Left ventricle myocardium inferior (tissue), 1 donor: Measurements from ENCODE around the gene ARR3. TPM values are rescaled to one million over a fixed set of nuclear protein-coding genes. Genes with fewer than 3 reads are reported as not detected.

Source experiments
- DNase-seq: peaks from one replicate; pipeline ENCODE4 v3.0.0-alpha.2; 2020
- H3K27ac ChIP-seq: fragments of 200-600 bp; replicated peaks from 2 replicates; pipeline ENCODE4 v1.8.0; 2021
- H3K27me3 ChIP-seq: fragments of 200-600 bp; 2 replicates; pipeline ENCODE4 v1.8.0; 2021; ENCODE audit warnings: low read depth
- H3K36me3 ChIP-seq: fragments of 200-600 bp; 2 replicates; pipeline ENCODE4 v1.8.0; 2021
- H3K4me1 ChIP-seq: fragments of 200-600 bp; 2 replicates; pipeline ENCODE4 v1.8.0; 2021
- H3K4me3 ChIP-seq: fragments of 200-600 bp; 2 replicates; pipeline ENCODE4 v1.8.0; 2021; ENCODE audit warnings: mild to moderate bottlenecking, moderate library complexity
- H3K9me3 ChIP-seq: fragments of 200-600 bp; replicated peaks from 2 replicates; pipeline ENCODE4 v1.8.0; 2021
- CTCF ChIP-seq: fragments of 200-600 bp; IDR thresholded peaks from 2 replicates; pipeline ENCODE4 v1.8.0; 2021; ENCODE audit warnings: antibody characterized with exemption, mild to moderate bottlenecking, borderline replicate concordance
- intact Hi-C: fragments of 100-400 bp; cut with micrococcal nuclease; formaldehyde crosslinking; loops from one replicate; pipeline ENCODE4 v1.11.0; 2022
- total RNA-seq: library from RNA; stranded (reverse); fragmentation: NEBNext Ultra II Directional; extraction: Animal tissue kit (Norgen Biotek cat#: 25700); gene quantifications from one replicate; pipeline ENCODE4 v1.2.1, GENCODE V29; 2021
- donor health status: DM: no; HTN: yes; CAD: no; lungs with severe emphysema.

Gene ARR3
- total RNA-seq, 1 donor from 2014 or later: not detected

DNA sequence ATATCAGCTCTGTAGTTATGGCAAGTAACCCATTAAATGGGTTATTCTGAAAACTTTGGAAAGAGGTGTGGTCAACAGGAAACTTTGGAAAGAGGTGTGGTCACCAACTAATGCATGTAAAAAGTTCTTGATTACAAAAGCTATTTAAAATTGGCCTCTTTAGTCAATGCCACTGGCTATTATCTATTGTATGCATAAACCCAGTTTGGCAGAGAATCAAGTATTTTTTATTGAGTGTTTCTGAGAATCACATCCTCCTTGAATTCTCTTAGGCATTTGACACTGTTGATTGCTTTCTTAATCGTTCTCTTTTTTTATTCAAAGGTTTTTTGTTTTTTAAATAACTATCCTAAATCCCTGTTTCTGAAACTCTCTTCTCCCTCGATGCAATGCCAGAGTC is 15.6 kb upstream of the ARR3 start:
- Histone ChIP-seq H3K36me3 (no peaks in the 10 kb centered on the region), H3K4me1 (no peaks in the 10 kb centered on the region), H3K4me3 (no peak overlapping the region), H3K27me3 (no peaks in the 10 kb centered on the region), H3K9me3 (no peaks in the 10 kb centered on the region), H3K27ac (no peak overlapping the region)
- DNase-seq: no peak
- TF ChIP-seq CTCF: no peak
- intact Hi-C loops: no loop called here

DNA sequence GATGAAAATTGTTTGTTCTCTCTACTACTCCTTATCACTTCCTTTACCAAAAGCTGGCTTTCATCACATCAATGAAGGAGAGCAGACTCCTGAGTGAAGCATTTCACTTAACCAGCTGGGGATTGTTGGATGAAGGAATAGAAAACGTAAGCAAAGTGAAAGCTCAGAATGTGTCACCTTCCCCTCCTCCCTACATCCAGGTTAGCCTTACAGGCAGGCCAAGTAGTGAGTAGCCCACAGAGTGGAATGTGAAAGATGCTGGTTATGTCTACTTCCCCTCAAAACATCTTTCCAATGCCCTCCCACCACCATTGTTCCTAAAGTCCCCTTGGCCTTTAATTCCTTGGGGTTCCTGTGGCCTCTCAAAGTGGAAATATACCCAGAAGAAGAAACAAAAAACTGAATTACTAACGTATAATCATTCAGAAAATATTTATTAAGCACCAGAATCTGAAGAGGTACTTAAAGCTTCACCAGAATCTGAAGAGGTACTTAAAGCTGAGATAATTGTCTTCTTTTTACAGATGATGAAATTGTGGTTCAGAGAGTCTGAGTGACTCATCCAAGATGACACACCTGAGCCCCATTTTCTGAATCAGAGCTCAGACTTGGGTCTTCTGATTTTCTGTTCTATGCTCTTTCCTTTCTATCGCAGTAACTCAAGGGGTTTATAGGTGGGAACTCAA is 14.6 kb upstream of the ARR3 start:
- intact Hi-C loops: no loop called here
- no peaks in the 10 kb centered on the region for H3K9me3 ChIP-seq
- DNase-seq: no peak

GRCh38 chrX:70254063-70254400 is 14.1 kb upstream of the ARR3 start:
- no peak for TF ChIP-seq CTCF
- Histone ChIP-seq H3K27ac (no peak overlapping the region), H3K9me3 (no peaks in the 10 kb centered on the region), H3K4me1 (no peaks in the 10 kb centered on the region), H3K27me3 (no peaks in the 10 kb centered on the region), H3K4me3 (no peak overlapping the region), H3K36me3 (no peaks in the 10 kb centered on the region)
- intact Hi-C loops: no loop called here
- no peak for DNase-seq

More for the DNA sequence above, 14.6 kb upstream of the ARR3 start:
- no peak for TF ChIP-seq CTCF
- Histone ChIP-seq H3K4me3 (no peak overlapping the region), H3K27ac (no peak overlapping the region), H3K36me3 (no peaks in the 10 kb centered on the region), H3K27me3 (no peaks in the 10 kb centered on the region), H3K4me1 (no peaks in the 10 kb centered on the region)

DNA sequence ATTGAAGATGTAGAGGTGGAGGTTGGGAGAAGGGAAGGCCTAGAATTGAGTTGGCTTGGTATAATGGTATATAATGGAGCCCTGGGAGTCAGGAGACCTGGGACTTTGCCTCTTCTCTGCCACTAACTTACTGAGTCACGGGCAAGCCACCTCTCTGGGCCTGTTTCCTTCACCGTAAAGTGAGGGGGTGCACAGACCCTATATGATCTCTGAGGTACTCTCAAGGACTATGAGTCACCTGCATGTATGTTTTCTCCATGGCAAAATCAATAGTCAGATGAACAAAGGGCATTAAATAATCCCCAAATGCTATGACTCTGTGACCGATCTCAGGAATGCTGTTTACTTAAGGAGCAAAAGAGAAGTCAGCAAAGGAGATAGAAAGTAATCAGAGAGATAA is 13.2 kb upstream of the ARR3 start:
- H3K27ac ChIP-seq: no peak overlapping the region

DNA sequence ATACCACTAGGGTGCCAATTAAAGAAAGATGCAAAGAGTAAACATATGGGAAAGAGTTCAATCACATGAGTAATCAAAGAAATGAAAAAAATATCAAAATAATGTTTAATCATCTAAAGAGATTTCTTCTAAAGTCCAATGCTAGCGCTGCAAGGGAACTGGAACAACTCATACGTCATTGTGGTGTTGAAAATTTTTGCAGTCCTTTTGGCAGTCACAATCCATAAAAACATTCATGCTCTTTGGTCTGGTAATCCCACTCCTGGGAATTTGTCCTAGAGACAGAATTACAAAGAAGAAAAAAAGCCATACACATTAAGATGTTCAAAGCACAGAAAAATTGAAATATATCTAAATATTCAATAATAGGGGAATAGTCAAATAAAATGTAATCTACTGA is 12.7 kb upstream of the ARR3 start:
- no peaks in the 10 kb centered on the region for H3K4me1 ChIP-seq
- TF ChIP-seq CTCF: no peak
- intact Hi-C loops: no loop called here

More for the DNA sequence above, 13.2 kb upstream of the ARR3 start:
- DNase-seq: no peak
- Histone ChIP-seq H3K27me3 (no peaks in the 10 kb centered on the region), H3K4me3 (no peak overlapping the region), H3K4me1 (no peaks in the 10 kb centered on the region), H3K9me3 (no peaks in the 10 kb centered on the region), H3K36me3 (no peaks in the 10 kb centered on the region)
- TF ChIP-seq CTCF: no peak
- intact Hi-C loops: no loop called here

More for the DNA sequence above, 12.7 kb upstream of the ARR3 start:
- Histone ChIP-seq H3K27ac (no peak overlapping the region), H3K27me3 (no peaks in the 10 kb centered on the region), H3K9me3 (no peaks in the 10 kb centered on the region), H3K4me3 (no peak overlapping the region), H3K36me3 (no peaks in the 10 kb centered on the region)
- DNase-seq: no peak
